Measurements from ENCODE around the gene AIRE.
A peak's percentile ranks its signal among the peaks of the same experiment; 100 is the strongest.
"Not testable (repeated sequence)": the region's sequence is repeated elsewhere in the genome, so short reads cannot be mapped to it uniquely, and the experiment has no call there.

Gene AIRE

GRCh38 chr21:44243980-44244379 is 41.7 kb upstream of the AIRE start:
- not testable (repeated sequence) for H2BK15ac ChIP-seq (ENCODE audit: low read depth, poor library complexity, severe bottlenecking); H2AFZ ChIP-seq (ENCODE audit: low read depth, low read length); H3K27me3 ChIP-seq (ENCODE audit: control insufficient read depth in 1 of 2, insufficient read depth in 1 of 2, low read length in 2 of 2); H3K23ac ChIP-seq (ENCODE audit: low read length in 2 of 2); H3K4me3 ChIP-seq (ENCODE audit: insufficient read depth in 1 of 2, low read depth in 1 of 2, low read length in 2 of 2); DNase-seq; H3K9ac ChIP-seq (ENCODE audit: low read length); H2BK5ac ChIP-seq (ENCODE audit: low read depth, low read length, poor library complexity, severe bottlenecking); H2BK12ac ChIP-seq (ENCODE audit: low read length in 2 of 2); H2AK5ac ChIP-seq (ENCODE audit: low read length, severe bottlenecking); H3K18ac ChIP-seq (ENCODE audit: low read depth in 1 of 2, low read length in 2 of 2); H4K8ac ChIP-seq (ENCODE audit: low read length); H2BK120ac ChIP-seq (ENCODE audit: low read depth, low read length); H3K4me1 ChIP-seq (ENCODE audit: control insufficient read depth, insufficient read depth, low read depth, low read length); H3K9me3 ChIP-seq (ENCODE audit: control insufficient read depth, low read length); H3K4me2 ChIP-seq (ENCODE audit: low read length, poor library complexity, severe bottlenecking); H3K27ac ChIP-seq (ENCODE audit: low read length, poor library complexity, severe bottlenecking); H3K4ac ChIP-seq (ENCODE audit: low read depth in 1 of 2, low read length in 2 of 2); H4K91ac ChIP-seq (ENCODE audit: low read length); H3K36me3 ChIP-seq (ENCODE audit: control insufficient read depth in 1 of 2, insufficient read depth in 2 of 2, low read depth in 1 of 2, low read length in 2 of 2); H3K79me1 ChIP-seq (replicated peaks; ENCODE audit: low read length, poor library complexity, severe bottlenecking); H3K14ac ChIP-seq (ENCODE audit: low read length in 2 of 2)
- WGBS: no CpG with 5 or more reads among the region's 15 CpGs

- H3K36me3 ChIP-seq (ENCODE audit: control insufficient read depth in 1 of 2, insufficient read depth in 2 of 2, low read depth in 1 of 2, low read length in 2 of 2); H3K4me2 ChIP-seq (ENCODE audit: low read length, poor library complexity, severe bottlenecking); H3K4me3 ChIP-seq (ENCODE audit: insufficient read depth in 1 of 2, low read depth in 1 of 2, low read length in 2 of 2); H2AFZ ChIP-seq (ENCODE audit: low read depth, low read length); H2BK15ac ChIP-seq (ENCODE audit: low read depth, poor library complexity, severe bottlenecking); H4K8ac ChIP-seq (ENCODE audit: low read length); H3K4ac ChIP-seq (ENCODE audit: low read depth in 1 of 2, low read length in 2 of 2); H2BK12ac ChIP-seq (ENCODE audit: low read length in 2 of 2); H3K79me1 ChIP-seq (replicated peaks; ENCODE audit: low read length, poor library complexity, severe bottlenecking); H2BK120ac ChIP-seq (ENCODE audit: low read depth, low read length); DNase-seq; H3K23ac ChIP-seq (ENCODE audit: low read length in 2 of 2); H3K9ac ChIP-seq (ENCODE audit: low read length); H2AK5ac ChIP-seq (ENCODE audit: low read length, severe bottlenecking); H3K27me3 ChIP-seq (ENCODE audit: control insufficient read depth in 1 of 2, insufficient read depth in 1 of 2, low read length in 2 of 2); H3K9me3 ChIP-seq (ENCODE audit: control insufficient read depth, low read length); H3K14ac ChIP-seq (ENCODE audit: low read length in 2 of 2); H3K18ac ChIP-seq (ENCODE audit: low read depth in 1 of 2, low read length in 2 of 2); H3K27ac ChIP-seq (ENCODE audit: low read length, poor library complexity, severe bottlenecking); H4K91ac ChIP-seq (ENCODE audit: low read length); H3K4me1 ChIP-seq (ENCODE audit: control insufficient read depth, insufficient read depth, low read depth, low read length); H2BK5ac ChIP-seq (ENCODE audit: low read depth, low read length, poor library complexity, severe bottlenecking): not testable (repeated sequence)
- WGBS: no CpG with 5 or more reads among the region's 17 CpGs
Observed at GRCh38 chr21:44247904-44248303, 37.8 kb upstream of the AIRE start.

- no CpG with 5 or more reads among the region's 33 CpGs for WGBS
- not testable (repeated sequence) for H3K9ac ChIP-seq (ENCODE audit: low read length); H3K4me2 ChIP-seq (ENCODE audit: low read length, poor library complexity, severe bottlenecking); H2BK120ac ChIP-seq (ENCODE audit: low read depth, low read length); H2BK15ac ChIP-seq (ENCODE audit: low read depth, poor library complexity, severe bottlenecking); H3K79me1 ChIP-seq (replicated peaks; ENCODE audit: low read length, poor library complexity, severe bottlenecking); H2BK12ac ChIP-seq (ENCODE audit: low read length in 2 of 2); H3K27me3 ChIP-seq (ENCODE audit: control insufficient read depth in 1 of 2, insufficient read depth in 1 of 2, low read length in 2 of 2); H2BK5ac ChIP-seq (ENCODE audit: low read depth, low read length, poor library complexity, severe bottlenecking); H3K4me3 ChIP-seq (ENCODE audit: insufficient read depth in 1 of 2, low read depth in 1 of 2, low read length in 2 of 2); H3K27ac ChIP-seq (ENCODE audit: low read length, poor library complexity, severe bottlenecking); H3K4ac ChIP-seq (ENCODE audit: low read depth in 1 of 2, low read length in 2 of 2); H2AK5ac ChIP-seq (ENCODE audit: low read length, severe bottlenecking); H2AFZ ChIP-seq (ENCODE audit: low read depth, low read length); H3K14ac ChIP-seq (ENCODE audit: low read length in 2 of 2); H4K91ac ChIP-seq (ENCODE audit: low read length); DNase-seq; H3K4me1 ChIP-seq (ENCODE audit: control insufficient read depth, insufficient read depth, low read depth, low read length); H3K18ac ChIP-seq (ENCODE audit: low read depth in 1 of 2, low read length in 2 of 2); H3K36me3 ChIP-seq (ENCODE audit: control insufficient read depth in 1 of 2, insufficient read depth in 2 of 2, low read depth in 1 of 2, low read length in 2 of 2); H3K9me3 ChIP-seq (ENCODE audit: control insufficient read depth, low read length); H4K8ac ChIP-seq (ENCODE audit: low read length); H3K23ac ChIP-seq (ENCODE audit: low read length in 2 of 2)
Observed at GRCh38 chr21:44249204-44250037, 36.3 kb upstream of the AIRE start.

GRCh38 chr21:44253832-44254710 is 31.6 kb upstream of the AIRE start:
- no peak for DNase-seq
- H3K14ac ChIP-seq (ENCODE audit: low read length in 2 of 2): no peak overlapping the region
- no peak overlapping the region for H2AK5ac ChIP-seq (ENCODE audit: low read length, severe bottlenecking)
- H3K4me2 ChIP-seq (ENCODE audit: low read length, poor library complexity, severe bottlenecking): no peak overlapping the region
- no peak overlapping the region for H2BK15ac ChIP-seq (ENCODE audit: low read depth, poor library complexity, severe bottlenecking)
- peaks cover 26 to 29% of the 10 kb centered on the region in 2 experiments for H3K27me3 ChIP-seq (ENCODE audit: control insufficient read depth in 1 of 2, insufficient read depth in 1 of 2, low read length in 2 of 2)
- no peak overlapping the region for H4K8ac ChIP-seq (ENCODE audit: low read length)
- no peaks in the 10 kb centered on the region for H3K4me1 ChIP-seq (ENCODE audit: control insufficient read depth, insufficient read depth, low read depth, low read length)
- H3K4ac ChIP-seq (ENCODE audit: low read depth in 1 of 2, low read length in 2 of 2): peak overlapping the region in 1 of 2 experiments; percentile 35
- no peak overlapping the region for H2BK5ac ChIP-seq (ENCODE audit: low read depth, low read length, poor library complexity, severe bottlenecking)
- no peak overlapping the region for H2AFZ ChIP-seq (ENCODE audit: low read depth, low read length)
- H2BK120ac ChIP-seq (ENCODE audit: low read depth, low read length): no peak overlapping the region
- H2BK12ac ChIP-seq (ENCODE audit: low read length in 2 of 2): peak overlapping the region in 1 of 2 experiments; percentile 31
- H3K79me1 ChIP-seq (replicated peaks; ENCODE audit: low read length, poor library complexity, severe bottlenecking): no peaks in the 10 kb centered on the region
- H4K91ac ChIP-seq (ENCODE audit: low read length): peak overlapping the region; percentile 25
- H3K36me3 ChIP-seq (ENCODE audit: control insufficient read depth in 1 of 2, insufficient read depth in 2 of 2, low read depth in 1 of 2, low read length in 2 of 2): no peaks in the 10 kb centered on the region
- H3K23ac ChIP-seq (ENCODE audit: low read length in 2 of 2): no peak overlapping the region
- no peak overlapping the region for H3K27ac ChIP-seq (ENCODE audit: low read length, poor library complexity, severe bottlenecking)
- H3K9ac ChIP-seq (ENCODE audit: low read length): no peak overlapping the region
- no peak overlapping the region for H3K18ac ChIP-seq (ENCODE audit: low read depth in 1 of 2, low read length in 2 of 2)
- no peak overlapping the region for H3K4me3 ChIP-seq (ENCODE audit: insufficient read depth in 1 of 2, low read depth in 1 of 2, low read length in 2 of 2)
- 85% methylated on average over 29 of the region's 29 CpGs for WGBS
- no peaks in the 10 kb centered on the region for H3K9me3 ChIP-seq (ENCODE audit: control insufficient read depth, low read length)

All from mesenchymal stem cell (in vitro differentiated cells and primary cell).